ENCODE measurements around the gene RNF130. TPM values are rescaled to one million over a fixed set of nuclear protein-coding genes. Genes with fewer than 3 reads are reported as not detected.

Gene RNF130
- total RNA-seq, 1 experiment from 2014 or later, result 31.4 TPM

GRCh38 chr5:180109920-180110319, 38.4 kb upstream of the RNF130 start:
- TF ChIP-seq CTCF (conservative IDR thresholded peaks at IDR 0.05; ENCODE audit: low read depth, low read length), result no peak
- no peak for TF ChIP-seq EZH2 (IDR thresholded peaks at IDR 0.05; ENCODE audit: borderline replicate concordance, low read depth, low read length, poor library complexity, severe bottlenecking)
- CTCF ChIA-PET, result no interaction called here
- no peak overlapping the region for H3K4me3 ChIP-seq (ENCODE audit: low read depth, low read length, poor library complexity, severe bottlenecking)

GRCh38 chr5:180107005-180107404, 35.4 kb upstream of the RNF130 start:
- Histone ChIP-seq H3K9me3 (ENCODE audit: low read depth, low read length, poor library complexity, severe bottlenecking) (peaks cover 13% of the 10 kb centered on the region), H3K27ac (ENCODE audit: low read depth, low read length, poor library complexity, severe bottlenecking) (no peak overlapping the region), H3K36me3 (ENCODE audit: insufficient read depth, low read length, poor library complexity, severe bottlenecking) (no peaks in the 10 kb centered on the region), H3K4me3 (ENCODE audit: low read depth, low read length, poor library complexity, severe bottlenecking) (no peak overlapping the region), H3K4me1 (ENCODE audit: insufficient read depth, low read length, poor library complexity, severe bottlenecking) (no peaks in the 10 kb centered on the region), H3K27me3 (replicated peaks; ENCODE audit: insufficient read depth, low read depth, low read length, poor library complexity) (no peaks in the 10 kb centered on the region)
- POLR2A ChIA-PET (ENCODE audit: low non-redundant PET), result no interaction called here
- BruUV-seq (replicated peaks), result no TSS peak
- intact Hi-C loops (cut with micrococcal nuclease; ENCODE audit: unreplicated experiment), result no loop called here
- CTCF ChIA-PET, result no interaction called here
- no peak for DNase-seq (ENCODE audit: low spot score)
- TF ChIP-seq EZH2 (IDR thresholded peaks at IDR 0.05; ENCODE audit: borderline replicate concordance, low read depth, low read length, poor library complexity, severe bottlenecking) (no peak), CTCF (conservative IDR thresholded peaks at IDR 0.05; ENCODE audit: low read depth, low read length) (no peak)

More at GRCh38 chr5:180109920-180110319, 38.4 kb upstream of the RNF130 start:
- no peaks in the 10 kb centered on the region for H3K36me3 ChIP-seq (ENCODE audit: insufficient read depth, low read length, poor library complexity, severe bottlenecking)
- H3K27ac ChIP-seq (ENCODE audit: low read depth, low read length, poor library complexity, severe bottlenecking), result no peak overlapping the region
- POLR2A ChIA-PET (ENCODE audit: low non-redundant PET), result no interaction called here
- BruUV-seq (replicated peaks), result no TSS peak
- peaks cover 13% of the 10 kb centered on the region for H3K9me3 ChIP-seq (ENCODE audit: low read depth, low read length, poor library complexity, severe bottlenecking)
- no peak for DNase-seq (ENCODE audit: low spot score)
- intact Hi-C loops (cut with micrococcal nuclease; ENCODE audit: unreplicated experiment), result no loop called here
- no peaks in the 10 kb centered on the region for H3K4me1 ChIP-seq (ENCODE audit: insufficient read depth, low read length, poor library complexity, severe bottlenecking)
- no peaks in the 10 kb centered on the region for H3K27me3 ChIP-seq (replicated peaks; ENCODE audit: insufficient read depth, low read depth, low read length, poor library complexity)

- TF ChIP-seq EZH2 (IDR thresholded peaks at IDR 0.05; ENCODE audit: borderline replicate concordance, low read depth, low read length, poor library complexity, severe bottlenecking) (no peak), CTCF (conservative IDR thresholded peaks at IDR 0.05; ENCODE audit: low read depth, low read length) (no peak)
- DNase-seq (ENCODE audit: low spot score), result no peak
- ChIA-PET POLR2A (ENCODE audit: low non-redundant PET) (no interaction called here), CTCF (no interaction called here)
- intact Hi-C loops (cut with micrococcal nuclease; ENCODE audit: unreplicated experiment), result no loop called here
- Histone ChIP-seq H3K4me3 (ENCODE audit: low read depth, low read length, poor library complexity, severe bottlenecking) (no peak overlapping the region), H3K36me3 (ENCODE audit: insufficient read depth, low read length, poor library complexity, severe bottlenecking) (no peaks in the 10 kb centered on the region), H3K9me3 (ENCODE audit: low read depth, low read length, poor library complexity, severe bottlenecking) (peaks cover 13% of the 10 kb centered on the region), H3K27ac (ENCODE audit: low read depth, low read length, poor library complexity, severe bottlenecking) (no peak overlapping the region), H3K4me1 (ENCODE audit: insufficient read depth, low read length, poor library complexity, severe bottlenecking) (no peaks in the 10 kb centered on the region), H3K27me3 (replicated peaks; ENCODE audit: insufficient read depth, low read depth, low read length, poor library complexity) (no peaks in the 10 kb centered on the region)
- no TSS peak for BruUV-seq (replicated peaks)
Observed at GRCh38 chr5:180105827-180106312, 34.3 kb upstream of the RNF130 start.

All from A673 (cell line).